ENCODE data around the gene TCEA3. TPM values are rescaled to one million over a fixed set of nuclear protein-coding genes. Genes with fewer than 3 reads are reported as not detected.
A peak's percentile ranks its signal among the peaks of the same experiment; 100 is the strongest.

Gene TCEA3
- total RNA-seq, 1 donor from 2014 or later: 16.9 TPM

GRCh38 chr1:23448846-23449245, 24.3 kb upstream of the TCEA3 start:
- H3K36me3 Mint-ChIP-seq (ENCODE audit: low read depth): peaks cover 7% of the 10 kb centered on the region
- DNase-seq (ENCODE audit: low spot score): no peak
- H3K27ac Mint-ChIP-seq (ENCODE audit: unreplicated experiment): no peak overlapping the region
- H3K4me3 Mint-ChIP-seq (ENCODE audit: unreplicated experiment): no peak overlapping the region
- no peaks in the 10 kb centered on the region for H3K27me3 Mint-ChIP-seq (ENCODE audit: low read depth)
- H3K9me3 Mint-ChIP-seq (ENCODE audit: low read depth): no peaks in the 10 kb centered on the region
- TF ChIP-seq CTCF (IDR thresholded peaks at IDR 0.05): no peak
- H3K4me1 Mint-ChIP-seq (ENCODE audit: low read depth): peaks cover 22% of the 10 kb centered on the region

DNA sequence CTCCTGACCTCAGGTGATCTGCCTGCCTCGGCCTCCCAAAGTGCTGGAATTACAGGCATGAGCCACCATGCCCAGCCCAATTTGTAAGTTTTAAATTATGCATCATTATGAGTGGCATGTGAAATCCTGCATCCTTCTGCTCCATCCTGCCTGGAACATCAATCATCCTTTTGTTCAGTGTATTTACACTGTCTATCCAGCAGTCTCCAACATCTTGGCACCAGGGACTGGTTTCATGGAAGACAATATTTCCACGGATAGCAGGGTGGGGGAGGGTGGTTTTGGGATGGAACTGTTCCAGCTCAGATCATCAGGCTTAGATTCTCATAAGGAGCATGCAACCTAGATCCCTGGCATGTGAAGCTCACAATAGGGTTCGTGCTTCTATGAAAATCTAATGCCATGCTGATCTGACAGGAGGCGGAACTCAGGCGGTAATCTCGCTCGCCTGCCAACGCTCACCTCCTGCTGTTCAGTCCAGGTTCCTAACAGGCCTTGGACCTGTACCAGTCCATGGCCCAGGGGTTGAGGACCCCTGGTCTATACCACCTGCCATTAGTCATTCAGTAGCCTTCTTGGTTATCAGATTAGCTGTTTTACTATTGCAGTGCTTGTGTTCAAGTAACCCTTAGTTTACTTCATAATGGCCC, 22.2 kb upstream of the TCEA3 start:
- no peak for TF ChIP-seq CTCF (IDR thresholded peaks at IDR 0.05)
- Mint-ChIP-seq H3K4me1 (ENCODE audit: low read depth) (peaks cover 12% of the 10 kb centered on the region), H3K9me3 (ENCODE audit: low read depth) (no peaks in the 10 kb centered on the region), H3K27ac (ENCODE audit: unreplicated experiment) (peak overlapping the region; percentile 65), H3K4me3 (ENCODE audit: unreplicated experiment) (no peak overlapping the region), H3K36me3 (ENCODE audit: low read depth) (peaks cover 16% of the 10 kb centered on the region), H3K27me3 (ENCODE audit: low read depth) (no peaks in the 10 kb centered on the region)
- no peak for DNase-seq (ENCODE audit: low spot score)

DNA sequence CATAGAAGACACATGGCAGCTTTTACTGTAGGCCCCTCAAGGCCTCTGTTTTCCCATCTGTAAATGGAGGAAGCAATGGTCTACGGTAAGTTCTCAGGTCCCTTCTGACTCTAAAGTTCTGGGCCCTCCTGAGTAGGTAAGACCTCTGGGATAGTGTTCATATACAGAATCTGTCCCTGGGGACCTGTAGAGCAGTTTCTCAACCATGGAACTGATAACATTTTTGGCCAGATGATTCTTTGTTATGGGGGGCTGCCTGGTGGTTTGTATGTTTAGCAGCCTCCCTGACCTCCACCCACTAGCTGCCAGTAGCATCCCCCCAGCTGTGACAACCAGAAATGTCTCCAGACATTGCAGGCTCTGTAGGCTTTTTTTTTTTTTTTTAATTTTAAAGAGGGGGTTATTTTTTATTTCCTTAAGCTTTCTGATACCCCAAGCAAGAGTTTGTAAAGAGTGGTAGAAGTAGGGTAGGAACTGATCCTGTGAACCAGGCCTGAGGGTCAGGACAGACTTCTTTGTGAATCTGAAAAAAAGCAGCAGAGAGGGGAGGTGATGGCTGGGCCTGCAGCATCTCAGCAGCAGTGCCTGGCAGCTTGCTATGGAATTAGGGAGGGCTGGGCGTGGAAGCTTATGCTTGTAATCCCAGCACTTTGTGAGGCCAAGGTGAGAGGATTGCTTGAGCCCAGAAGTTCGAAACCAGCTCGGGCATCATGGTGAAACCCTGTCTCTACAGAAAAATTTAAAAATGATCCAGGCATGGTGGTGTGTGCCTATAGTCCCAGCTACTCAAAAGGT, 20.2 kb upstream of the TCEA3 start:
- Mint-ChIP-seq H3K27me3 (ENCODE audit: low read depth) (no peaks in the 10 kb centered on the region), H3K4me3 (ENCODE audit: unreplicated experiment) (no peak overlapping the region), H3K36me3 (ENCODE audit: low read depth) (peaks cover 18% of the 10 kb centered on the region), H3K27ac (ENCODE audit: unreplicated experiment) (no peak overlapping the region), H3K4me1 (ENCODE audit: low read depth) (peaks cover 4% of the 10 kb centered on the region), H3K9me3 (ENCODE audit: low read depth) (no peaks in the 10 kb centered on the region)
- DNase-seq (ENCODE audit: low spot score): no peak
- TF ChIP-seq CTCF (IDR thresholded peaks at IDR 0.05): no peak

- Mint-ChIP-seq H3K4me3 (ENCODE audit: unreplicated experiment) (no peak overlapping the region), H3K4me1 (ENCODE audit: low read depth) (peaks cover 3% of the 10 kb centered on the region), H3K27me3 (ENCODE audit: low read depth) (no peaks in the 10 kb centered on the region)
These were observed 19.6 kb upstream of the TCEA3 start for GRCh38 chr1:23444104-23444533.

More at GRCh38 chr1:23444104-23444533, 19.6 kb upstream of the TCEA3 start:
- no peak overlapping the region for H3K27ac Mint-ChIP-seq (ENCODE audit: unreplicated experiment)
- DNase-seq (ENCODE audit: low spot score): no peak
- H3K9me3 Mint-ChIP-seq (ENCODE audit: low read depth): no peaks in the 10 kb centered on the region
- TF ChIP-seq CTCF (IDR thresholded peaks at IDR 0.05): no peak
- H3K36me3 Mint-ChIP-seq (ENCODE audit: low read depth): peaks cover 21% of the 10 kb centered on the region
